AML-193 (cell line): ENCODE results near the gene DDX41.
"Not testable (repeated sequence)": the region's sequence is repeated elsewhere in the genome, so short reads cannot be mapped to it uniquely, and the experiment has no call there.

Source experiments
- DNase-seq, 2 experiments: peaks; one replicate each; lab custom pipeline; 2025; lab: John Stamatoyannopoulos, UW

The DDX41 gene

DNA sequence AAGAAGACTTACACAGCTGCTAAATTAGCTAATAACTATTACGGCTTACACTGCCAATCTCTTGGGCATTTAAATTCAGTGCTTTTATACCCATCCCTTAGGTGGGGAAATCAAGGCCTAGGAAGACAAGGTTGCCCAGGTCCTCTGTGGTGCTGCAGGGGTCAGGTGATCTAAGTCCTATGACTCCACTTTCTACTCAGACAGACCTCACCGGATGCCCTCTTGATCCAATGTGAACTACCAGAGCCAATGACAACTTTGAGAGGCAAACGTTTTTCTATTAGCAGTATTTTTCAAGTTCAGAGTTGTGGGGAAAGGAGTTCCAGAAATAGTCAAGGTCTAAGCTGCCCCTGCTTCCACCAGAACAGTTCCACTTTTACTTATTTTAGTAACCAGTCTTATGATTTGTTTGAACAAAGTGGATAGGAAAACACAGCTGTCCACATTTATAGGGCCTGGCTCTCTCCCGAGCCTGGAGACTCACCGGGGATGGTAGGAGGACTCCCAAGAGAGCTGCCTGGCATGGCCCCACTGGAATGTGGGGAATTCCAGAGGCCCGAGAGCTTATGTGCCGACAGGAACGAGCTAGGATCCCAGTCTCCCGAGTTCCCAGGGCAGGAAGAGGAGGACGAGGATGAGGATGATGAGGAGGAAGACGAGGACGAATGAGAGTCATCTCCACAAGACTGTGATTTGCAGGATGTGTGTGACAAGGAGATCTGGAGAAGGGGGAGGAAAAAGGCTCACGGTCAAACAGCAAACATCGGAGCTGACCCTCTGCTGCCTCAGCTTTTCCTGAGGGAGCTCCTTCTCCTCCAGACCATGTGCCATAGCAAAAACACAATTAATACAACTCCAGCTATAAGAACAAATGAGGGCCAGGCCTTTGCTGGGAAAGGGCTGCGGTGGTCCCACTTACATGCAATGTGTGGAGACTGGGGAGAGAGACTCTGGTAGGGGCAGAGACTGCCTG lies 20.9 kb upstream of the DDX41 start:
- DNase-seq = no peak

DNA sequence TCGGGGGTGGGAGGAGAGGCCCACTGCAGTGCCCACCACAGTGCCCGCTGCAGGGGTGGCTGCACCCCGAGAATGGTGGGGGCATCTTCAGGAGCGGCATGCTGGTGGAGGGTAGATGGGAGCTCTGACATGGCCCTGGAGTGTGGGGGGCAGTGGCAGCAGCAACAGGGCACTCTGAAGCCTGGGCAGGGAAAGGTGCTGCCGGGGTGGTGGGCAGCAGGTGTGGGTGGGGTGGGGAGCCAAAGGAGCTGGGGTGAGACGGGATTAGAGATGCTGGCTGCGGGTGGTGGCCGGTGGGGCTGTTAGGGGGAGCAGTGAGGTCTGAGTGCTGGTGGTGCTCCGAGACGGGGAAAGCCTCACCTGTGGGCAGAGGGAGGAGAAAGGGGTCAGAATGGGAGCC lies 19.6 kb upstream of the DDX41 start:
- DNase-seq = no peak

DNA sequence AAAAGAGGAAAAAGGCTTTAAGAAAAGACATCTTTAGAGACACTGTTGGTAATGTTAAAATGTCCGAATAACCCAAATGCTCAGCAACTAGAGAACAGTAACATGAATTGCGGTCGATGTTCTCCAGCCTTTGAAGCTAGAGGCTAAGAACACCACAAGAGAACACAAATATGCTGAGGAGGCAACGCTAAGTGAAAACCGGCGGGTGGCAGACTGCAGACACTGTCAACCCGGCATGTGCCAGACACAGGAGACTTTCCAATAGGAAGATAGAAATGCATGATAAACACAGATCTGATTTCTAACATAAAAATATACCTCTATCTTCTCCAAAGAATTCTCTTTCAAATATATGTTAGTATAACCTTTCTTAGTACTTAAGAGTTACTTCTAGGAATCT lies 18.4 kb upstream of the DDX41 start:
- no peak for DNase-seq

DNA sequence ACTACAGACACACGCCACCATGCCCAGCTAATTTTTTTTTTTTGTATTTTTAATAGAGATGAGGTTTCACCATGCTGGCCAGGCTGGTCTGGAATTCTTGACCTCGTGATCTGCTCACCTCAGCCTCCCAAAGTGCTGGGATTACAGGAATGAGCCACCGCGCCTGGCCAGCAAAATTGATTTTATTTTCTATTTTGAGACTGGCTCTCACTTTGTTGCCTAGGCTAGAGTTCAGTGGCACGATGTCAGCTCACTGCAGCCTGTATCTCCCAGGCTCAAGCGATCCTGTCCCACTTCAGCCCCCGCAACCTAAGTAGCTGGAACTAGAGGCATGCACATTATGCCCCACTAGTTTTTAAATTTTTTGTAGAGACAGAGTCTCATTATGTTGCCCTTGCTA lies 17.7 kb upstream of the DDX41 start:
- not testable (repeated sequence) for DNase-seq

DNA sequence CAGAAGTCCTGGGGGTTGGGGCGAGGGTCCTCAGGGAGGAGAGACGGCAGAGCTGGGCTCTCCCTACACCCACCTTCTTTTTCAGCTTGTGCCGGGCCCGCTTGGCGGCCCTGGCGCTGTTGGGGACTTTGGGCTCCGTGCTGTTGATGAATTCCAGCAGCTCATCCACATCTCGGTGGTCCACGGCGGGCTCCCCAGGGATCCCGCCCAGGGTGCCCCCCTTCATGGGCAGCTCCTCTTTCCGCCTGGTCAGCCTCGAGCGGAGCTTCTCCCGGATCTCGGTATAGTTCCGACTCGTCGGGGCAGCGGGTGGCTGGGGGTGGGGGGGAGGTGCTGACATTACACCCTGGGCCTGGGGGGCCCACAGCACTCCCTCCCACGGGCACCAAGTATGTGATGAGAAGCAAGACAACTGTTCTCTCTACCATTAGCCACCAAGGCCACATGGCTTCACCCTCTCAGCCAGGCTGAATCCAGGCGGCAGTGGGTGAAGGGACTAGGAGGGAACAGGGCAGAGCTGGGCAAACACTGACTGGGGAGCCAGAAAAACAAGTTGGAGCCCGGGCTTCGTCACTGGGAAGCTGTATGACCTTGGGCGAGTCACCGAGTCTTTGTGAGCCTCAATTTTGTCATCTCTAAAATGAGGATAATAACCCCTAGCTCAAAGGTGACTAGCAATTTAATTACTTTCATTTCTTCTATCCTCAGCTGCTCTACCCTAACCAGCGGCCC lies 14.6 kb upstream of the DDX41 start:
- DNase-seq = no peak

DNA sequence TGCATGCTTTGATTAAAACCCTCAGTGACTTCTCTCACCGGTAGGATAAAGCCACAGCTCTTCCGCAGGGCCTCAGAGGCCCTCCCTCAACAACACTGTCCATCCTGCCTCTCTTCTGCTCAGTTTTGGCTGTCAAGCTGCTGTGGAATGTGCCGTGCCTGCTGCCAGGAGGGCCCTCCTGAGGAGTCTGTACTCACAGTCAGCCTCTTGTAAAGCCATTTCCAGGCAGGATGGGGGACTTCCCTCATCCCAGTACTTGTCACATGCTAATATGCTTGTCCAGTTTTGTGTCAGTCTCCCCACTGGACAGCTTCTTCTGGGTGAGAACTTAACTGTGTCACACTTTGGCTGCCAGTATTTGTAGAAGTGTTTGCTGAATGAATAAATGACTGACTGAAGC lies 13.9 kb upstream of the DDX41 start:
- no peak for DNase-seq

DNA sequence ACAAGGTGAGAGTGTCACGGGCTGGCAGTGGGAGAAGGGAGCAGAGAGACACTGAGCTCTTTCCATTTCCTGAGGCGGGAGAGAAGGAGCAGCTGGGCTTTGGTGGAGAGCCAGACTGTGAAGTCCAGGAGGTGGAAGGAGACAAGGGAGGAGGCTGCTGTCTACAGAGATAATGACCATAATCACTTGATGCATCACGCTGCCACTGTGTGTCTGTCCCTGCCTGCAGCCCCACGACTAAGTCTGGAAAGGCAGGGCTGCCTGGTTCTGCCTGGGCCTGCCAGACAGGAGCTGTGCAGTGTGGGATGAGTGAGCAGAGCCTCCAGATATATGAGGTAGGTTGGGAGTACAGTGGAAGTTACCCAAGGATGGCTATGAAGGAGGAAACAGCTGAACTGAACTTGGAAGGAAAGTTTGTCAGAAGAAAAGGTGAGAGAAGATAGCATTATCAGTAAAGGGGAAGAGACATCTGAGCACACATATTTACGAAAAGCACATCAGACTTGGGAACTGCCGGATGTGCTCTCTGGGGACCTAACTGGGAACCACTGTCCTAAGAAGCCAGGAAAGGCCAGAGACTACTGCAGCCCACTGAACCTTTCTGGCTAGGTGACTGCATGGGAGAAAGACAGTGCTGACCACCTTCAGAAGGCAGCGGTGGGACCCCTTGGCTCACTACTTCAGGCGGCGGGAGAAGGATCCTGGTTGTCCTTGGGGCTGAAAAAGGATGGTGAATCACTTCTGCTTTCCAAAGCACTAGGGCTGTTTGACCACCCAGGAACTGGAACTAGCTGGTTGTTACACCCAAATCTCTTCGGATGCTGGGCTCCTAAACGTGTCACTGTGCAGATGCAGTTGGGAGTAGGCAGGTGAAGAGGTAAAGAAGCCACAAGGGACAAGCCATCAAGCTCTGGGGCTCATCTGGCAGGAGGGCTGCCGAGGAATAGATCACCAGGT lies 12.8 kb upstream of the DDX41 start:
- no peak for DNase-seq

DNA sequence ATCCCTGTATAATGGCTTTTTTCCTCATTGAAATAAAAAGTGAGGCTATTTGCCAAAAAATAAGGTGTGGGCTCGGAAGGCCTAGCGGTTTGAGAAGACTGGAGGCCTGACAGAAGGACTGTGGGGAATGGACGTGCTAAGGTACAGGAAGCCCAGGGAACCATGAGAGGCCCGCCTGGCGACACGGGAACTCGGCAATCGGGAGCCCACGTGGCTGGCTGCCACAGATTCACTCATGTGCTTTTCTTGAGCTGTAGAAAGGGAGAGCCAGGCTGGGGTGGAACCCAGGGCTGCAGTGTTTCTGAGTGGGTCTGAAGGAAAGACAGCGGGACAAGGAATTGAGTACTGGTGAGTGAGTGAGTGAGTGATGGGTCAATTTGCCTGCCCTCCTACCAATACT lies 11.9 kb upstream of the DDX41 start:
- DNase-seq = no peak

DNA sequence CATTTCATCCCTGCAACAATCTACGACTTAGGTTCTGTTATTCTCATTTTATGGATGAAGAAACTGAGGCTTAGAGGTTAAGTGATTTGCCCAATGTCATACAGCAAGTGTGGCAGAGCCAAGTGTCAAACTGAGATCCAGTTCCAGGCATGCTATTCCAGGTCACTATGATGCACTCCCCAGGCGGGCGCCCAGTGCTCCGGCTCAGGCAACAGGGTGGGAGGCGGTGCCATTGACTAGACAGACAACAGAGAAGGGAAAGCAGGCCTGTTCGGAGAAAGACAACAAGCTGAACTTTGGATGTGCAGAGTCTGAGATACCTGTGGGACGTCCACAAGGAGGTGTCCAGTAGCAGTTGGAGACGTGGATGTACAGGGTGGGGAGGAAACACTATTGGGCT lies 10.8 kb upstream of the DDX41 start:
- DNase-seq = no peak

DNA sequence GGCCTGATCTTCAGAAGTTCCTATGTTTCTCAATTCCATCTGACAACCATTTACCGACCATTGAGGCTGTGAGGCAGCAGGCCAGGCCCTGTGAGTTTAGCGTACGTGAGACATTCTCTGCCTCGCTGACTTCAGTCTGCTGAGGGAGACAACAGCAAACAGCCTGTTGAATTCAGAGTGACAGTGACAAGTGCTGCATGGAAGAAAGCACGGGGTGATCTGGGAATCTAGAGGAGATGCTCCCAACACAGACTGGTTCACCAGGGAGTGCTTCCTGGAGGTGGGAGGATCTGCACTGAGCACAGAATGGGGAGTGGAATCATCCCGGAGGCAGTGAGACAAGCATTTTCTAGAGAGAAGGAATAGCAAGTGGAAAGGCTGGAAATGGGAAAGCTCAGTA lies 10.0 kb upstream of the DDX41 start:
- no peak for DNase-seq

DNA sequence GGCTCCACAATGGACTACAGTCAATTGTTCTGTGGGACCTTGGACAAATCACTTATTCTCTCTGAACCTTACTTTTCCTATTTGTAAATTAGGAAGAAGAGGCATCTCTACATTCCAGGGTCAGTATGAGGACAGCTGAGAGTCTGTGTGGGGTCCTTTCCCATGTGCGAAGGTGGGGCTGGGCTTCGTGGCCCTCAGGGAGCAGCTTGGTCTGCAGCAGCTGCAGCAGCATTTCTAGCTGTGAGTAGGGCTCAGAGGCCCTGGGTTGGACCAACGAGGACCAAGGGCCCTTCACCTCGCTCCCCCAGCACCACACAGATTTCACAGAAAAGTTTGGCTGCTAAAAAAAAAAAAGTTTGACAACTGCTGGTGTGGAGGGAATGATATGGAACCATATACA lies 9.4 kb upstream of the DDX41 start:
- no peak for DNase-seq

DNA sequence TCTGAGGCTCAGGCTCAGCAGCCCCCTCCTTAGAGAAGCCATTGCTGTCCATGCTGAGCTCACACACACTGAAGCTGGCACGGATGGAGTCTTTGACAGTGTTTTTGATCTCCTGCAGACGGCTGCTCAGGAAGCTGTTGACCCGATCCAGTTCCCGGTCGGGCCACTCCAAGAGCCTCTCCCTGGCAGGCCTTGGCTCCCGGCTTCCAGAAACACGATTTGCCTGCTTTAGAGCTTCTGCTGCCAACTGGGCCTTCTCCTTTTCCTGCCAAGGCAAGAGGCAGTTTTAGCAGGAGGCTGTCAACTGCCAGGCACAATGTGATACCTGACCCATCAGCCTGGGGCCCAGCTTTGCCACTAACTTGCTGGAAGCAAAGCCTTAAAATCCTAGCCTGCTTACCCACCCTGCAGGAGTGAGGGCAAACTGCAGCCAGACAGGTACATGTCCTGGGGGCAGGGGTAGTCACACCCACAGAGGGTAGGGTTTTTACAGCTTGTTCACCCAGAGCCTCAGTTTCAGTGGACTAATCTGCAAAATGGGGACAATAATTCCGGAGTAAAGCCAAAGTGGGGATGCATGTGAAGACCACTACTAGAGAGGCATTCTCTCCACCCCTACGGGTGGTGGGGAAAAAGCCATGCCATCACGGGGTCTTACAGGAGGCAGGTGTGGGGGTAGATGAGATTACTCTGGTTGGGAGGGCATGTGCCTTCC lies 8.3 kb upstream of the DDX41 start:
- no peak for DNase-seq

DNA sequence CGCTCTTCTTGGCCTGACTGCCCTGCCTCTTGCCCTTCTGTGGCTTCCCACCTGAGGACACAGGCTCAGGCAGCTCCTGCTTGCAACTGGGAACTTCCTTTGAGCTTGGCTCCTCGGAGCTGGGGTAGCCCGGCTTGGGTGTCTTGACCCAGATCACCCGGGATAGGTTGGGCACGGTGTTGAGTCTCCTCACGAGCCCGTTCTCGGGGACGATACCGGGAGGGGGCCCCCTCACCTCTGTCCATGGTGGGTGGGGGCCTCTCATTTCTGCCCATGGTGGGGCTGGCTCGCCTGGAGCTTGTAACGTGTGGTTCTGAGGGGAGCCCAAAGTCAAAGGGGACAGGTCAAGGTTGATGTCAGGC lies 7.8 kb upstream of the DDX41 start:
- DNase-seq = no peak

DNA sequence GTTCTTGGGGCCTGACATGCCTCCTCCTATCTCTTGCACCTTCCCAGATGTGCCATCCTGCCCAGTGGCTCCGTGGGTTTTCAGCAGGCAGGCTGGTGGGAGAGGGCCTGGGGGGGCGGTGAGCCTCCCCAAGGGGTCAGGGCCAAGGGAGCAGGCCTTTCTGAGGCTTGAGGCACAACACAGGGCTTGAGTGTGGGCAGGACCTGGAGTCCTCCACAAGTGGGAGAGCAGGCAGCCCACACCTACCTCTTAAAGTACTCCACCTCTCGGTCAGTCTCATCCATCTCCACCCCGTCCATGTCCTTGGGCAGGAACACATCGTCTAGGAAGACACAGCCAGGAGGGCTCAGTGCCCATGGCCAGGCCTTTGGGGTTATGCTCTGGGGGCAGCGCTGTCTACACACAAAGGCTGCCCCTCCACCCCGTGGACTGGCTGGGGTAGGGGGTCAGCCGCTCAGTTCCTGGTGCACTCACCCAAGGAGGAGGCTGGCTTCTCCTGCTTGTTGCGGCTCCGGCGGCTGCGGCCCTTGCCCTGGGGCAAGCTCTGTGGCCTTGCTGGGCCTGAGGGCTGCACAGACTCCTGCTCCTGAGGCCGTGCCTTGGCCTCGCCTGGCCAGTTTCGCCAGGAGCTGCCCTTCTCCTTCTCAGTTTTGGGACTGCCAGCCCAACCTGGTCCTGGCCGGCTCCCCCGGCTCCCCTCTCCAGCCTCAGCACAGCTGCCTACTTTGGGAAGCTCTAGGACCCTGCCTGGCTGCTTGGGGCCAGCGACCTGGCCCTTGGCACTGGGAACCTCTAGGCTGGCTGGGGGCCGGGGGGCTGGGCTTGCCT lies 7.2 kb upstream of the DDX41 start:
- no peak for DNase-seq

DNA sequence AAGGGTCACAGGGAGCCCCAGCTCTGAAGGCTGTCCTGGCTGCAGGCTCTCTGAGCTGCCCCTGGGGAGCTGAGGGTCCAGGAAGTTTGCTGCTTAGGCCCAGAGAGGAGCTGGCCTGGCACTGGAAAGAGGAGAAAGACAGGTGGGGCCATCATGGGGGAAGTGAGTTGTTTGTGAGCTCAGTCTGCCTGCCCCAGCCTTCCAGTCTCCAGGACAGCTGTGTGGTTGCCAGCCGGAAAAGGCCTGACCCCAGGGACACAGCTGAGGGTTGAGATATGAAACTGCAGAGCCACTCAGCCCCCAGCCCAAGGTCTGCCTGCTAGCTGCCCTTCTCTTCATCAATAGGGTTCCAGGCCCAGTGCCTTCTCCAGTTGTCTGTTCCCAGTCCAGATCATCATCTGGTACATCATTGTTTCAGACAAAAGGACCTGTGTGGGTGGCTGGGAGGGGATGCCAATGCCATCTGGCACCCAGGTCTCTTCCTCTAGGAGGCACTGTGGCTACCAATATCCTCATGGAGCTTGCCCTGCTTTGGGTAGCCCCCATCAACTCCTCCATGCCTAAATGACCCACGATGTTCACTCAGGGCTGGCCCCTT lies 4.3 kb upstream of the DDX41 start:
- no peak for DNase-seq

DNA sequence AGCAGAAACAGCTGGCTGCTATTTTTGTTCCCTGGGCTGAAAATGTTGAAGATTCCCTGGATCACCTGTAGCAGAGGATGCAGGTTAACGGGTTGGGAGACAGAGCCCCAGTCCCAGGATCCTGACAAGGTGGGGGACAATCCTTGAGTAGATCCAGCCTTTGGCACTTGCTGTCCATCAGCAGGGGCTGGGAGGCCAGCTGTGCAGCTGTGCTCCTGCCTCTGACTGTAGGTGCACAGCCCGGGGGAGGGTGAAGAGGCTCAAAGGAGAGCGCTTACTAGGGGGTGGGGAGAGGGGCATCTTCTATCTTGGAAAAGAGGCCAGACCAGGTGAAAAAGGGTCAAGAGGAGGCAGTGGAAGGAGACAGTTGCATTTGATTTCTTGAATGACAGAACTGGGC lies 3.5 kb upstream of the DDX41 start:
- DNase-seq = no peak

DNA sequence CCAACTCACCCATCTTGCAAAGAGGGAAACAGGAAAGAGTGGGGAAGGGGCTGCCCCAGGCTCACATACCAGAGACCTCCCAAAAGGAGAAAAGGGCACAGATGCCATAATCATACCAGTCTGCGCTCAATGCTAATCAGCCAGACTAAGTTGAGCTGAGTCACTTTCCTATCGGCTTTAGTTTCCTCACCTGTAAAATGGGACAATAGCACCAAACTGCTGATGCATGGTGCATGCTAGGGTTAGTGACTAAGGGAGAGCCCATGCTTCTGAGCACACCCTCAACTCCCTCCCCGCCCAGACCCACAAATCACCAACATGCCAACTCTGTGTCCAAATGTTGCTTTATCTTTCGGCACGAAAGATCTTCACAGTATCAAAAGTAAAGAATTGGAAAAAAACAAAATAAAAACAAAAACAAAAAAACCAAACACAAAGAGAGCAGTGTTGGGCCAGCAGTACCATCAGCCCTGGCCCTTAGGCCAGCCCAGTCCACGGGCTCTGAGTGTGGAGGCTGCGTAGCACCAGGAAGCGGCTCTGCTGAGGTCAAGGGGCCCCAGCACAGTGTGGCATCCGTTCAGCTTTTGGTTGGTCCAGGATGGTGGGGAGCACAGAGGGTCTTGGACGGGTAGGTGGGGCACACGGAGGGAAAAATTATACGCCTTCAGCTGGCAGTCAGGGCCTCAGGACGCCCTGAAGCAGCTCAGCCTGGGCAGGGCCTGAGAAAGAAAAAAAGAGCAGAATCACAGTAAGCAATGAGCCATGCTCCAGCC lies 2.9 kb upstream of the DDX41 start:
- DNase-seq = no peak

DNA sequence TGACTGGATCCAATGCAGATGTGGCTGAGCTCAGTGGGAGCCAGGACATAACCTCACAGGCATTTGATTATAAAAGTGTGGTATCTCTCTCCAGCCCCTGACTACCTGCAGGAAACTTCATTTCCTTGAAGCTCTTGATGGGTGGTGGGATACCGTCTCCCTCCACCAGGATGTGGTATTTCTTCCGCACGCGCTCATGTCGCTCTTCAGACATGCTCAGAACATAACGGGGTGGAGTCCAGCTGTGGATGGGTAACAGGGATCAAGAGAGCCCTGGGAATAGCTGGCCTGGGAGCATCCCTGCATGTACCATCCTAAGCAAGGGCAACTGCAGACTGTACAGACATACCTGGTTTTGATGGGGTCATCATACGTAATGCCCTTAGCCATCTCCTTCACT lies 1.2 kb downstream of the DDX41 start:
- no peak for DNase-seq

DNA sequence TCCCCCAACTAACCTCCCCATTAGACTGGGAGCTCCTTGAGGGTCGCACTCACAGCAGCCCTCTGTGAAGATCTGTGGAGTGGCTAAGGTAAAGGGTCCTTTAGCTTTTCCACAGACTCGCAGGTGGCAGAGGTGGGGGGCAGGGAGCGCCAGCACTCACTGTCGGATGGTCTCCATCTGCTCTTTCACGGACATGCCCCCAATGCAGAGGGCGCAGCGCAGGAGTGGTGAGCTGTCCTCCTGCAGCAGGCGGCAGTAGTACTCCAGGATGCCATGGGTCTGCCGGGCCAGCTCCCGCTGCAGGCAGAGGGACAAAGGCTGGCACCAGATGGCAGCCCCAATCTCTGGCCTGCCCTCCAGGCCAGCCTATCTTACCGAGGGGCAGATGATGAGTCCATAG lies 2.2 kb downstream of the DDX41 start:
- DNase-seq = no peak

DNA sequence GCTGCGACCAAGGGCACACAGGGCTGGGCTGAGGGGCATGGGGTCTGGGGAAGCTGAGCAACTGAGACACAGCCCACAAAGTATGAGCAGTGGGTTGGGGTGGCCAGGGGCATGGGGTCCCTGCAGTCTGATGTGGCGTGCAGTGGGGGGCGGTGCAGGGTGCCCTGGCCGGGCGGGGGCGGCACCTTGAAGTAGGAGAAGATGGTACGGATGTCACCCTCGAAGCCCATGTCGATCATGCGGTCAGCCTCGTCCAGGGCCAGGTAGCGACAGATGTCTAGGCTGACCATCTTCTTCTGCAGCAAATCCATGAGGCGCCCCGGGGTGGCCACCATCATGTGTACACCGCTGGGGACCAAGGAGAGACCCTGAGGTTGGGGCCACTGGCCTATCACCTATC lies 3.3 kb downstream of the DDX41 start:
- DNase-seq = no peak
